ENCODE data around the gene COX17.

DNA sequence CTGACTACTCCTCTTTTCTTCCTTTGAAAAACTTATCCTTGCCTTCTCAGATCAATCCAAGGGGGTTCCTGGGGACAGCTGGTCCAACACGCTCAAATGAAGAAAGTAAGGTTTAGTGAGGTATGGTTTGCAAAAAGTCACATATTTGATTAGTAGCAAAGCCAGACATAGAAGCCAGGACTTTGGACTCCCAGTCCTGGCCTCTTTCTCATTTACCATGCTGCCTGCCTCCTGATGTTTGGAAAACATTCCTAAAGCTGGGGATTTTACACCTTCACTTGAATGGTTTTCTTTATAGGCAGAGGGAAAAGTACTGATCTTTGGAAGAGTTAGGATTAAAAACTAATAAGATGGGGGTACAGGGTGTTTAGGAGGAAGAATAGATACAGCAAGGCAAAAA lies 31.4 kb downstream of the COX17 start:
- TF ChIP-seq, protein P1, sequence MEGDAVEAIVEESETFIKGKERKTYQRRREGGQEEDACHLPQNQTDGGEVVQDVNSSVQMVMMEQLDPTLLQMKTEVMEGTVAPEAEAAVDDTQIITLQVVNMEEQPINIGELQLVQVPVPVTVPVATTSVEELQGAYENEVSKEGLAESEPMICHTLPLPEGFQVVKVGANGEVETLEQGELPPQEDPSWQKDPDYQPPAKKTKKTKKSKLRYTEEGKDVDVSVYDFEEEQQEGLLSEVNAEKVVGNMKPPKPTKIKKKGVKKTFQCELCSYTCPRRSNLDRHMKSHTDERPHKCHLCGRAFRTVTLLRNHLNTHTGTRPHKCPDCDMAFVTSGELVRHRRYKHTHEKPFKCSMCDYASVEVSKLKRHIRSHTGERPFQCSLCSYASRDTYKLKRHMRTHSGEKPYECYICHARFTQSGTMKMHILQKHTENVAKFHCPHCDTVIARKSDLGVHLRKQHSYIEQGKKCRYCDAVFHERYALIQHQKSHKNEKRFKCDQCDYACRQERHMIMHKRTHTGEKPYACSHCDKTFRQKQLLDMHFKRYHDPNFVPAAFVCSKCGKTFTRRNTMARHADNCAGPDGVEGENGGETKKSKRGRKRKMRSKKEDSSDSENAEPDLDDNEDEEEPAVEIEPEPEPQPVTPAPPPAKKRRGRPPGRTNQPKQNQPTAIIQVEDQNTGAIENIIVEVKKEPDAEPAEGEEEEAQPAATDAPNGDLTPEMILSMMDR (IDR thresholded peaks at IDR 0.05) = no peak
- TF ChIP-seq, protein P2, sequence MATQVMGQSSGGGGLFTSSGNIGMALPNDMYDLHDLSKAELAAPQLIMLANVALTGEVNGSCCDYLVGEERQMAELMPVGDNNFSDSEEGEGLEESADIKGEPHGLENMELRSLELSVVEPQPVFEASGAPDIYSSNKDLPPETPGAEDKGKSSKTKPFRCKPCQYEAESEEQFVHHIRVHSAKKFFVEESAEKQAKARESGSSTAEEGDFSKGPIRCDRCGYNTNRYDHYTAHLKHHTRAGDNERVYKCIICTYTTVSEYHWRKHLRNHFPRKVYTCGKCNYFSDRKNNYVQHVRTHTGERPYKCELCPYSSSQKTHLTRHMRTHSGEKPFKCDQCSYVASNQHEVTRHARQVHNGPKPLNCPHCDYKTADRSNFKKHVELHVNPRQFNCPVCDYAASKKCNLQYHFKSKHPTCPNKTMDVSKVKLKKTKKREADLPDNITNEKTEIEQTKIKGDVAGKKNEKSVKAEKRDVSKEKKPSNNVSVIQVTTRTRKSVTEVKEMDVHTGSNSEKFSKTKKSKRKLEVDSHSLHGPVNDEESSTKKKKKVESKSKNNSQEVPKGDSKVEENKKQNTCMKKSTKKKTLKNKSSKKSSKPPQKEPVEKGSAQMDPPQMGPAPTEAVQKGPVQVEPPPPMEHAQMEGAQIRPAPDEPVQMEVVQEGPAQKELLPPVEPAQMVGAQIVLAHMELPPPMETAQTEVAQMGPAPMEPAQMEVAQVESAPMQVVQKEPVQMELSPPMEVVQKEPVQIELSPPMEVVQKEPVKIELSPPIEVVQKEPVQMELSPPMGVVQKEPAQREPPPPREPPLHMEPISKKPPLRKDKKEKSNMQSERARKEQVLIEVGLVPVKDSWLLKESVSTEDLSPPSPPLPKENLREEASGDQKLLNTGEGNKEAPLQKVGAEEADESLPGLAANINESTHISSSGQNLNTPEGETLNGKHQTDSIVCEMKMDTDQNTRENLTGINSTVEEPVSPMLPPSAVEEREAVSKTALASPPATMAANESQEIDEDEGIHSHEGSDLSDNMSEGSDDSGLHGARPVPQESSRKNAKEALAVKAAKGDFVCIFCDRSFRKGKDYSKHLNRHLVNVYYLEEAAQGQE (IDR thresholded peaks at IDR 0.05; ENCODE audit: low read depth, low read length) = no peak
- TF ChIP-seq, protein P3, sequence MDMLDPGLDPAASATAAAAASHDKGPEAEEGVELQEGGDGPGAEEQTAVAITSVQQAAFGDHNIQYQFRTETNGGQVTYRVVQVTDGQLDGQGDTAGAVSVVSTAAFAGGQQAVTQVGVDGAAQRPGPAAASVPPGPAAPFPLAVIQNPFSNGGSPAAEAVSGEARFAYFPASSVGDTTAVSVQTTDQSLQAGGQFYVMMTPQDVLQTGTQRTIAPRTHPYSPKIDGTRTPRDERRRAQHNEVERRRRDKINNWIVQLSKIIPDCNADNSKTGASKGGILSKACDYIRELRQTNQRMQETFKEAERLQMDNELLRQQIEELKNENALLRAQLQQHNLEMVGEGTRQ (IDR thresholded peaks at IDR 0.05; ENCODE audit: borderline replicate concordance, low read depth, low read length) = no peak
- no peak for TF ChIP-seq POLR2AphosphoS5 (IDR thresholded peaks at IDR 0.05; ENCODE audit: low read depth, low read length)
- no peak for TF ChIP-seq SIN3A (IDR thresholded peaks at IDR 0.05; ENCODE audit: borderline replicate concordance, low read depth, low read length)
- TF ChIP-seq, protein P4, sequence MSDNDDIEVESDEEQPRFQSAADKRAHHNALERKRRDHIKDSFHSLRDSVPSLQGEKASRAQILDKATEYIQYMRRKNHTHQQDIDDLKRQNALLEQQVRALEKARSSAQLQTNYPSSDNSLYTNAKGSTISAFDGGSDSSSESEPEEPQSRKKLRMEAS (IDR thresholded peaks at IDR 0.05; ENCODE audit: low read depth) = no peak
- no peak for TF ChIP-seq RAD21 (IDR thresholded peaks at IDR 0.05; ENCODE audit: low read length)
- TF ChIP-seq FOXM1 (IDR thresholded peaks at IDR 0.05; ENCODE audit: low read depth) = no peak
- TF ChIP-seq TCF12 (IDR thresholded peaks at IDR 0.05) = no peak
- TF ChIP-seq TEAD4 (IDR thresholded peaks at IDR 0.05; ENCODE audit: borderline replicate concordance, insufficient read depth) = no peak
